ENCODE results near the gene PSMB5.

GRCh38 chr14:23015618-23016017, 19.1 kb downstream of the PSMB5 start:
- TF ChIP-seq POLR2A (IDR thresholded peaks at IDR 0.05) (no peak), CTCF (IDR thresholded peaks at IDR 0.05) (no peak), EP300 (IDR thresholded peaks at IDR 0.05) (no peak)
